ENCODE measurements around the gene HLA-DOA. TPM values are rescaled to one million over a fixed set of nuclear protein-coding genes. Genes with fewer than 3 reads are reported as not detected.

Gene HLA-DOA
- total RNA-seq, 1 donor from 2014 or later = 6.1 TPM

GRCh38 chr6:32968867-32969684 is 40.3 kb downstream of the HLA-DOA start:
- peak overlapping the region; percentile 91 for H3K4me3 Mint-ChIP-seq

GRCh38 chr6:32968093-32968866 is 41.1 kb downstream of the HLA-DOA start, which contains the start of gene BRD2:
BRD2 (plus strand) TSS chr6:32968594; CDS start chr6:32972899, 4,305 bp downstream.
- H3K27me3 Mint-ChIP-seq (ENCODE audit: low read depth) = no peaks in the 10 kb centered on the region
- H3K36me3 Mint-ChIP-seq = peaks cover 10% of the 10 kb centered on the region
- H3K4me1 Mint-ChIP-seq = peaks cover 33% of the 10 kb centered on the region
- DNase-seq (ENCODE audit: low spot score in 2 of 2, unreplicated experiment in 2 of 2) = peak; percentile 94 to 95
- H3K4me3 Mint-ChIP-seq = peak within 1 kb of the TSS; percentile 91
- H3K27ac Mint-ChIP-seq = peak within 1 kb of the TSS; percentile 100
- no peak for TF ChIP-seq CTCF (IDR thresholded peaks at IDR 0.05; ENCODE audit: unreplicated experiment)
- H3K9me3 Mint-ChIP-seq = no peaks in the 10 kb centered on the region

More at GRCh38 chr6:32968867-32969684, 40.3 kb downstream of the HLA-DOA start:
- no peaks in the 10 kb centered on the region for H3K9me3 Mint-ChIP-seq
- H3K36me3 Mint-ChIP-seq = peaks cover 14% of the 10 kb centered on the region
- no peak for TF ChIP-seq CTCF (IDR thresholded peaks at IDR 0.05; ENCODE audit: unreplicated experiment)
- no peaks in the 10 kb centered on the region for H3K27me3 Mint-ChIP-seq (ENCODE audit: low read depth)
- H3K27ac Mint-ChIP-seq = peak overlapping the region; percentile 100
- DNase-seq (ENCODE audit: low spot score in 2 of 2, unreplicated experiment in 2 of 2) = peak; percentile 45 to 75
- peaks cover 39% of the 10 kb centered on the region for H3K4me1 Mint-ChIP-seq

- peak overlapping the region; percentile 91 for H3K4me3 Mint-ChIP-seq
- DNase-seq (ENCODE audit: low spot score in 2 of 2, unreplicated experiment in 2 of 2) = no peak
- peak overlapping the region; percentile 47 for H3K27ac Mint-ChIP-seq
- no peaks in the 10 kb centered on the region for H3K27me3 Mint-ChIP-seq (ENCODE audit: low read depth)
- H3K4me1 Mint-ChIP-seq = peaks cover 32% of the 10 kb centered on the region
- H3K36me3 Mint-ChIP-seq = peaks cover 2% of the 10 kb centered on the region
- H3K9me3 Mint-ChIP-seq = no peaks in the 10 kb centered on the region
- no peak for TF ChIP-seq CTCF (IDR thresholded peaks at IDR 0.05; ENCODE audit: unreplicated experiment)
These were observed 42.0 kb downstream of the HLA-DOA start for GRCh38 chr6:32967151-32968091.

GRCh38 chr6:32964776-32965175 is 44.6 kb downstream of the HLA-DOA start:
- no peak for TF ChIP-seq CTCF (IDR thresholded peaks at IDR 0.05; ENCODE audit: unreplicated experiment)
- H3K36me3 Mint-ChIP-seq = peaks cover 1% of the 10 kb centered on the region
- H3K4me1 Mint-ChIP-seq = peaks cover 29% of the 10 kb centered on the region
- H3K4me3 Mint-ChIP-seq = no peak overlapping the region
- DNase-seq (ENCODE audit: low spot score in 2 of 2, unreplicated experiment in 2 of 2) = no peak
- H3K27ac Mint-ChIP-seq = no peak overlapping the region
- H3K9me3 Mint-ChIP-seq = peaks cover 8% of the 10 kb centered on the region
- H3K27me3 Mint-ChIP-seq (ENCODE audit: low read depth) = no peaks in the 10 kb centered on the region

GRCh38 chr6:32963866-32964265 is 45.5 kb downstream of the HLA-DOA start:
- H3K4me1 Mint-ChIP-seq = peaks cover 25% of the 10 kb centered on the region
- no peak for DNase-seq (ENCODE audit: low spot score in 2 of 2, unreplicated experiment in 2 of 2)
- no peak overlapping the region for H3K27ac Mint-ChIP-seq
- peaks cover 8% of the 10 kb centered on the region for H3K9me3 Mint-ChIP-seq
- no peak for TF ChIP-seq CTCF (IDR thresholded peaks at IDR 0.05; ENCODE audit: unreplicated experiment)
- no peak overlapping the region for H3K4me3 Mint-ChIP-seq
- H3K36me3 Mint-ChIP-seq = peaks cover 1% of the 10 kb centered on the region
- no peaks in the 10 kb centered on the region for H3K27me3 Mint-ChIP-seq (ENCODE audit: low read depth)

All from mesothelial cell of epicardium (in vitro differentiated cells).